Fibroblast of lung (primary cell): Measurements from ENCODE around the gene CAMKMT.

Experiments used
- CTCF ChIP-seq, 2 donors: IDR thresholded peaks in 1 of 2; conservative IDR thresholded peaks in 1 of 2; 1 replicate in 1 of 2; 2 replicates in 1 of 2; pipeline ENCODE4 v1.5.1; 2011 to 2012; ENCODE audit warnings: low read length in 2 of 2, control low read depth in 1 of 2, inconsistent platforms in 1 of 2, low read depth in 1 of 2, mild to moderate bottlenecking in 1 of 2
- EZH2 ChIP-seq: IDR thresholded peaks from 2 replicates; pipeline ENCODE4 v1.5.1; 2012; ENCODE audit warnings: low read length, control low read depth, mild to moderate bottlenecking; ENCODE audit errors: missing control alignments

DNA sequence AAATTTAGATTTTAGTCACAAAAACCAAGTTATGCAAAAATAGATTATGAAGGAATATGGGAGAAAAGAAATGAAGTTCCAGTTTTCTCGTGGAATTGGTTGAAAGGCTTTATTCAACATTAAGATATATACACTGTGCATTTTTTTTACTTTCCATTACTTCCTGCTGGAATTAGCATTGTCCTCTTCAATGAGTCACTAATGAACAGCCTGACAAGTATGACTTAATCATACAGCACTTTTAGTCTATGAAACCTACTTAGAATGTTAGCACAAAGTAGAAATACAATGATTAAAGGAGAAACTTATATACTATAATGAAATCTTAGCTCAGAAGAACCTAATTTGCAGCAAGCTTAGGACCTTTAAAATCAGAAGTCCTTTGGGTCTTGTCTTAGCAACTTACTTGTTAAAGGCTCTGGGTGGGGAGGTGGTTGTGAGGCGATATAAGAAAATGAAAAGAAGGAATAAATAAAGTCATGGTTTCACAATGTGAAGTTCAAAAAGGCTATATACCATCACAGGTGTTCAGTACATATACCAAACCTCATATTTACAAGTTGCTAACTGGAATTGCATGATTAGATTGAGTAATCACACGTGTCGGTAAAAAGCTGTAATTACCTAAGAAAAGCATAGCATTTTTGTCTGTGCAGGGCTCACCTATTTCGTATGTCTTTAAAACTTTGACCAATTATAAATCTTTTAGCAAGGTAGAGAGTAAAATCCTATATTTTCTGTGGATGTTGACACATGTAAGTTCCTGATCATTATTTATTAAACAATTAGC, 236.8 kb downstream of the CAMKMT start:
- TF ChIP-seq CTCF (conservative IDR thresholded peaks at IDR 0.05 in 1 of 2, IDR thresholded peaks at IDR 0.05 in 1 of 2; ENCODE audit: low read depth in 1 of 2, low read length in 2 of 2) (no peak), EZH2 (no peak)
